Colonic mucosa (tissue), 4 donors: Measurements from ENCODE around the gene TRIM65. TPM values are rescaled to one million over a fixed set of nuclear protein-coding genes. Genes with fewer than 3 reads are reported as not detected.
A peak's percentile ranks its signal among the peaks of the same experiment; 100 is the strongest.

Source experiments
- DNase-seq: peaks from one replicate; pipeline ENCODE4 v3.0.0-alpha.2; 2020
- H3K27ac ChIP-seq: fragments of 200-600 bp; one replicate; pipeline ENCODE4 v1.8.0; 2021
- H3K27me3 ChIP-seq: fragments of 200-600 bp; one replicate; pipeline ENCODE4 v1.8.0; 2021
- H3K36me3 ChIP-seq: fragments of 200-600 bp; one replicate; pipeline ENCODE4 v1.8.0; 2021
- H3K4me1 ChIP-seq: fragments of 200-600 bp; one replicate; pipeline ENCODE4 v1.8.0; 2021; ENCODE audit warnings: mild to moderate bottlenecking
- H3K4me3 ChIP-seq: fragments of 200-600 bp; one replicate; pipeline ENCODE4 v1.8.0; 2021
- H3K9ac ChIP-seq, 2 donors: one replicate each; pipeline ENCODE4 v1.7.0; 2013; ENCODE audit warnings: control low read depth in 2 of 2, low read depth in 2 of 2, low read length in 2 of 2
- H3K9me3 ChIP-seq: fragments of 200-600 bp; one replicate; pipeline ENCODE4 v1.8.0; 2021
- CTCF ChIP-seq: fragments of 200-600 bp; IDR thresholded peaks from one replicate; pipeline ENCODE4 v1.8.0; 2022; ENCODE audit warnings: antibody characterized with exemption, mild to moderate bottlenecking
- intact Hi-C: fragments of 100-400 bp; cut with DNase I; formaldehyde crosslinking; loops from one replicate; pipeline ENCODE4 v1.14.1; 2022
- total RNA-seq, 2 donors: library from RNA; stranded (reverse); fragmentation: NEBNext Ultra II Directional in 1 of 2; extraction: Animal tissue kit (Norgen Biotek cat#: 25700) in 1 of 2; gene quantifications; one replicate each; pipeline ENCODE4 v1.2.1, GENCODE V29; 2021
- donor health status: healthy.
- donor health status: DM: no; HTN: no; CAD: no.
- donor health status: DM: no; HTN: no; CAD: no.

Gene TRIM65
- total RNA-seq, 2 donors from 2014 or later = 14.5 to 26.0 TPM

- Histone ChIP-seq H3K4me1 (no peaks in the 10 kb centered on the region), H3K9me3 (no peaks in the 10 kb centered on the region), H3K27me3 (no peaks in the 10 kb centered on the region), H3K27ac (no peak within 1 kb of the TSS), H3K9ac (peak within 1 kb of the TSS; percentile 74 to 89), H3K36me3 (no peaks in the 10 kb centered on the region), H3K4me3 (peak within 1 kb of the TSS; percentile 74)
- intact Hi-C loops = no loop called here
- TF ChIP-seq CTCF = no peak
- DNase-seq = peak; percentile 96
These were observed 44.1 kb upstream of the TRIM65 start, which contains the start of gene FBF1 for GRCh38 chr17:75940727-75941441. TSS of gene FBF1 (minus strand) at chr17:75941042. CDS start at chr17:75938149, 2,893 bp downstream.

- intact Hi-C loops = no loop called here
These were observed 40.9 kb upstream of the TRIM65 start for GRCh38 chr17:75937652-75938051.

GRCh38 chr17:75933808-75934207 is 37.1 kb upstream of the TRIM65 start:
- H3K9ac ChIP-seq = no peak overlapping the region
- H3K9me3 ChIP-seq = no peaks in the 10 kb centered on the region
- no peak for TF ChIP-seq CTCF
- H3K4me1 ChIP-seq = no peaks in the 10 kb centered on the region
- no peaks in the 10 kb centered on the region for H3K36me3 ChIP-seq
- intact Hi-C loops = no loop called here
- H3K27me3 ChIP-seq = no peaks in the 10 kb centered on the region
- DNase-seq = no peak
- no peak overlapping the region for H3K4me3 ChIP-seq
- no peak overlapping the region for H3K27ac ChIP-seq

More at GRCh38 chr17:75937652-75938051, 40.9 kb upstream of the TRIM65 start:
- H3K27ac ChIP-seq = no peak overlapping the region
- no peaks in the 10 kb centered on the region for H3K9me3 ChIP-seq
- TF ChIP-seq CTCF = no peak
- H3K4me1 ChIP-seq = no peaks in the 10 kb centered on the region
- no peak overlapping the region for H3K4me3 ChIP-seq
- DNase-seq = no peak
- H3K36me3 ChIP-seq = no peaks in the 10 kb centered on the region
- no peaks in the 10 kb centered on the region for H3K27me3 ChIP-seq
- H3K9ac ChIP-seq = no peak overlapping the region

GRCh38 chr17:75932852-75933251 is 36.1 kb upstream of the TRIM65 start:
- Histone ChIP-seq H3K4me1 (no peaks in the 10 kb centered on the region), H3K36me3 (no peaks in the 10 kb centered on the region), H3K27ac (no peak overlapping the region), H3K9me3 (no peaks in the 10 kb centered on the region), H3K27me3 (no peaks in the 10 kb centered on the region), H3K4me3 (no peak overlapping the region), H3K9ac (no peak overlapping the region)
- TF ChIP-seq CTCF = no peak
- intact Hi-C loops = no loop called here
- DNase-seq = no peak

- Histone ChIP-seq H3K9ac (no peak overlapping the region), H3K9me3 (no peaks in the 10 kb centered on the region), H3K4me3 (no peak overlapping the region), H3K36me3 (no peaks in the 10 kb centered on the region), H3K27me3 (no peaks in the 10 kb centered on the region), H3K27ac (no peak overlapping the region), H3K4me1 (no peaks in the 10 kb centered on the region)
- intact Hi-C loops = no loop called here
- no peak for TF ChIP-seq CTCF
- no peak for DNase-seq
These were observed 34.3 kb upstream of the TRIM65 start for GRCh38 chr17:75931062-75931461.
